ENCODE results near the gene PTPRM.
"Not testable (repeated sequence)": the region's sequence is repeated elsewhere in the genome, so short reads cannot be mapped to it uniquely, and the experiment has no call there.

The PTPRM gene

GRCh38 chr18:8435376-8435775 is 868.3 kb downstream of the PTPRM start:
- in situ Hi-C loops (cut with HindIII; ENCODE audit: low pct_unique_long_range_greater_than_20kb, low sequenced_read_pairs), result no loop called here
- no peak for DNase-seq (ENCODE audit: low read depth in 1 of 2, low spot score in 1 of 2)
- no peak for TF ChIP-seq JUND (IDR thresholded peaks at IDR 0.05; ENCODE audit: low read depth)

- DNase-seq (ENCODE audit: low read depth in 1 of 2, low spot score in 1 of 2), result no peak
- in situ Hi-C loops (cut with HindIII; ENCODE audit: low pct_unique_long_range_greater_than_20kb, low sequenced_read_pairs), result no loop called here
- no peak for TF ChIP-seq JUND (IDR thresholded peaks at IDR 0.05; ENCODE audit: low read depth)
These were observed 871.9 kb downstream of the PTPRM start for GRCh38 chr18:8439055-8439454.

GRCh38 chr18:8443505-8443904 is 876.4 kb downstream of the PTPRM start:
- no peak for DNase-seq (ENCODE audit: low read depth in 1 of 2, low spot score in 1 of 2)
- TF ChIP-seq JUND (IDR thresholded peaks at IDR 0.05; ENCODE audit: low read depth), result no peak
- in situ Hi-C loops (cut with HindIII; ENCODE audit: low pct_unique_long_range_greater_than_20kb, low sequenced_read_pairs), result no loop called here

- DNase-seq (ENCODE audit: low read depth in 1 of 2, low spot score in 1 of 2); in situ Hi-C loops (cut with HindIII; ENCODE audit: low pct_unique_long_range_greater_than_20kb, low sequenced_read_pairs): not testable (repeated sequence)
These were observed 879.8 kb downstream of the PTPRM start for GRCh38 chr18:8446936-8447335.

- DNase-seq (ENCODE audit: low read depth in 1 of 2, low spot score in 1 of 2), result no peak
- in situ Hi-C loops (cut with HindIII; ENCODE audit: low pct_unique_long_range_greater_than_20kb, low sequenced_read_pairs), result no loop called here
- TF ChIP-seq JUND (IDR thresholded peaks at IDR 0.05; ENCODE audit: low read depth), result no peak
These were observed 881.0 kb downstream of the PTPRM start for GRCh38 chr18:8448130-8448529.

GRCh38 chr18:8450013-8450412 is 882.9 kb downstream of the PTPRM start:
- DNase-seq (ENCODE audit: low read depth in 1 of 2, low spot score in 1 of 2), result peak in 1 of 2 experiments; percentile 24
- in situ Hi-C loops (cut with HindIII; ENCODE audit: low pct_unique_long_range_greater_than_20kb, low sequenced_read_pairs), result no loop called here
- no peak for TF ChIP-seq JUND (IDR thresholded peaks at IDR 0.05; ENCODE audit: low read depth)

- no peak for TF ChIP-seq JUND (IDR thresholded peaks at IDR 0.05; ENCODE audit: low read depth)
- in situ Hi-C loops (cut with HindIII; ENCODE audit: low pct_unique_long_range_greater_than_20kb, low sequenced_read_pairs), result no loop called here
- DNase-seq (ENCODE audit: low read depth in 1 of 2, low spot score in 1 of 2), result no peak
These were observed 884.0 kb downstream of the PTPRM start for GRCh38 chr18:8450898-8451665.

GRCh38 chr18:8453528-8453927 is 886.4 kb downstream of the PTPRM start:
- in situ Hi-C loops (cut with HindIII; ENCODE audit: low pct_unique_long_range_greater_than_20kb, low sequenced_read_pairs), result no loop called here
- TF ChIP-seq JUND (IDR thresholded peaks at IDR 0.05; ENCODE audit: low read depth), result no peak
- no peak for DNase-seq (ENCODE audit: low read depth in 1 of 2, low spot score in 1 of 2)

GRCh38 chr18:8454136-8454535 is 887.0 kb downstream of the PTPRM start:
- in situ Hi-C loops (cut with HindIII; ENCODE audit: low pct_unique_long_range_greater_than_20kb, low sequenced_read_pairs), result no loop called here
- no peak for TF ChIP-seq JUND (IDR thresholded peaks at IDR 0.05; ENCODE audit: low read depth)
- DNase-seq (ENCODE audit: low read depth in 1 of 2, low spot score in 1 of 2), result no peak

- in situ Hi-C loops (cut with HindIII; ENCODE audit: low pct_unique_long_range_greater_than_20kb, low sequenced_read_pairs), result no loop called here
- DNase-seq (ENCODE audit: low read depth in 1 of 2, low spot score in 1 of 2), result no peak
- no peak for TF ChIP-seq JUND (IDR thresholded peaks at IDR 0.05; ENCODE audit: low read depth)
These were observed 888.8 kb downstream of the PTPRM start for GRCh38 chr18:8455661-8456614.
